Epithelial cell of esophagus (primary cell): ENCODE measurements around the gene MSRB2.
A peak's percentile ranks its signal among the peaks of the same experiment; 100 is the strongest.

Source experiments
- DNase-seq: peaks from one replicate; pipeline ENCODE4 v3.0.0; 2010; ENCODE audit warnings: low read depth
- H3K4me3 ChIP-seq: 2 replicates; pipeline ENCODE4 v1.5.1; 2011; ENCODE audit warnings: mild to moderate bottlenecking, low read length, control low read depth
- CTCF ChIP-seq: IDR thresholded peaks from 2 replicates; pipeline ENCODE4 v1.5.1; 2011; ENCODE audit warnings: low read depth, mild to moderate bottlenecking, low read length, control low read depth, inconsistent platforms; ENCODE audit not compliant: insufficient read depth; ENCODE audit errors: missing control alignments

The MSRB2 gene

DNA sequence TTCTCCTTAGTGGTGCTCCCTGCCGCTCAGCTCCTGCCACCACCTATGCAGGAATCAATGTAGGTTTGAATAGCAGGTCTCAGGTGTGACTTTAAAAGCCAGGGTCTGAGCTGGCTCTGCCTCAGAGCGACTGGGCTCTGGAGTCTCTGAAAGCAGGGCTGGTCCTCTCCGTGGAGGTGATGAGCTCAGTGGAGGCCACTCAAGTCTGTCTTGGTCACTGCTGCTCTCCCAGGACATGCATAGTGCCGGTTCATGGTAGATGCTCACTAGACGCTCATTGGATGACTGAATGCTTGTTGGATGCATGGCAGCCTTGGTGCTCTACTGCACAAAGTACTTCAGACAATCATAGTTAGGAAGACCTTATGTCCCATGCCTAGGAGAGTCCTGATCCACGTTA lies 51.7 kb downstream of the MSRB2 start:
- H3K4me3 ChIP-seq = no peak overlapping the region
- TF ChIP-seq CTCF = no peak
- no peak for DNase-seq

GRCh38 chr10:23148214-23148613 lies 52.8 kb downstream of the MSRB2 start:
- H3K4me3 ChIP-seq = no peak overlapping the region
- DNase-seq = no peak
- no peak for TF ChIP-seq CTCF

- DNase-seq = no peak
- no peak overlapping the region for H3K4me3 ChIP-seq
- TF ChIP-seq CTCF = no peak
These were observed 54.7 kb downstream of the MSRB2 start for GRCh38 chr10:23150091-23150490.

DNA sequence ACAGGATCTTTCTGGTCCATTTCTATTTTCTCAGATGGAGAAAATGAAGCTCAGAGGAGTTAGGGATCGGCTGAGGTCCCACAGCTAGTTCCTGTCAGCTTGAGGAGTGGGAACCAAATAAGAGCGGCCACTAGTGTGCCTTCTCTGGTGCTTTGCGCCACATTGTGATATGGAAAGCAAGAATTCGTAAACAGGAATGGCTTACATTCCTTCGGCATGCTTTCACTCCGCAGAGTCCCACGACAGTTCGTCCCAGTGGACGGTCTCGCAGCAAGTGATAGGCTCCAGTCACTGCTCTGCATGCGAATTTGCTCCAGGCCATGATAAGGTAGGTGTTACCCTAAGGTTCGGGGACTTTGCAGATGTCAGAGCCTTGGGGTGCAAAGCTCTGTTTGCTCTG lies 55.2 kb downstream of the MSRB2 start:
- H3K4me3 ChIP-seq = no peak overlapping the region
- no peak for DNase-seq
- TF ChIP-seq CTCF = no peak

DNA sequence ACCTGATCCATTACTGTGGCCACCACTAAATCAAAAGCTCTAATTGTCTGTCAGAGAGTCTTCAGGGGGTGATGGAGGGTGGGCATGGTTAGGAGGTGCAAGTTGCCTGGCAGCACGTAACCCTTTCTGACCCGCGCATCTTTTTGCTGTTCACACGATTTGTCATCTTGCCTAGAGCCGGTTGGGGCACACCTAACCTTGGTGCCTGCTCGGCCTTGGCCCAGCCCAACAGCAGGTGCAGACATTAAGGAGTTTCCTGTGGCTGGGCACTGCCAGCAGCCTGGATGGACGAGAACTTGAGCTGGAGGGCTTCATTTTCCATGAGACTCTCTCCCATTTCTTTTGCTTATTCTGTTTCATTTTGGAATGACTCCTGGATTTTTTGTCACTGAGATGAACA lies 55.7 kb downstream of the MSRB2 start:
- no peak for DNase-seq
- no peak for TF ChIP-seq CTCF
- H3K4me3 ChIP-seq = no peak overlapping the region

- no peak for TF ChIP-seq CTCF
- H3K4me3 ChIP-seq = no peak overlapping the region
- DNase-seq = peak; percentile 35
These were observed 59.8 kb downstream of the MSRB2 start for GRCh38 chr10:23155169-23155568.

DNA sequence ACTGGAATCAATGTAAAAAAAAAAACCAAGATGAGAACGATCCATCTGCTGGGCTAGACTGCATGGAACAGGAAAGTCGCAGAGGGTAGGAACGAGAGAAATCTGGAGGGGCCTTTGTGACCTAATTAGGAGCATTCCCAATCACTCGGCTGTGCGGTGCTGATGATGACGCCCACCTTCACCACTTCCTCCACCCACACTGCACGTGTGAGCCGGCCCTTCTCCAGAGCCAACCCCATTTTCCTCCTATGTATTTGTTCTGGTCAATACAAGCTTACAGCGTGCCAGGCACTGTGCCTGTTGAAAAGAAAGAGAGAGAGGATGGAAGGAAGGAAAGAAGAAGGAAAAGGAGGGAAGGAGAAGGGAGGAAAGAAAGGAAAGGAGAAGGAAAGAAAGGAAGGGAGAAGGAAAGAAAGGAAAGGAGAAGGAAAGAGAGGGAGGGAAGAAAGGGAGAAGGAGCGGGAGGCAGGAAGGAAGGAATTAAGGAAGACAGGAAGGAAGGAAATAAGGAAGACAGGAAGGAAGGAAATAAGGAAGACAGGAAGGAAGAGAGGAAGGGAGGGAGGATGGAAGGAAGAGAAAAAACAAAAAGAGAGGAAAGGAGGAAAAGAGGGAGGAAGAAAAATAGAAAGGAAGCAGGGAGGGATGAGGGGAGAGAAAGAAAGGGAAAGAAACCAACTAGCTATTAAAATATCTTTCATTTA lies 61.2 kb downstream of the MSRB2 start:
- no peak for DNase-seq
- TF ChIP-seq CTCF = no peak

More for the DNA sequence above, 61.2 kb downstream of the MSRB2 start:
- no peak overlapping the region for H3K4me3 ChIP-seq
